Glutamatergic neuron (in vitro differentiated cells): ENCODE results near the gene PARN. TPM values are rescaled to one million over a fixed set of nuclear protein-coding genes. Genes with fewer than 3 reads are reported as not detected.
A peak's percentile ranks its signal among the peaks of the same experiment; 100 is the strongest.

Experiments used
- DNase-seq: peaks from one replicate; pipeline ENCODE4 v3.0.0; 2022
- H3K27ac Mint-ChIP-seq: one replicate; pipeline ENCODE4 v1.8.0; 2020; ENCODE audit warnings: mild to moderate bottlenecking, mixed read lengths, inconsistent platforms; ENCODE audit not compliant: unreplicated experiment
- H3K27me3 Mint-ChIP-seq: one replicate; pipeline ENCODE4 v1.8.0; 2020; ENCODE audit warnings: mild to moderate bottlenecking, moderate library complexity, mixed read lengths, inconsistent platforms; ENCODE audit not compliant: unreplicated experiment
- H3K36me3 Mint-ChIP-seq: one replicate; pipeline ENCODE4 v1.8.0; 2020; ENCODE audit warnings: mild to moderate bottlenecking, mixed read lengths, inconsistent platforms; ENCODE audit not compliant: unreplicated experiment
- H3K4me1 Mint-ChIP-seq: one replicate; pipeline ENCODE4 v1.8.0; 2020; ENCODE audit warnings: mild to moderate bottlenecking, low read depth, mixed read lengths, inconsistent platforms; ENCODE audit not compliant: unreplicated experiment
- H3K4me3 Mint-ChIP-seq: one replicate; pipeline ENCODE4 v1.8.0; 2020; ENCODE audit warnings: mild to moderate bottlenecking, mixed read lengths, inconsistent platforms; ENCODE audit not compliant: unreplicated experiment
- H3K9me3 Mint-ChIP-seq: one replicate; pipeline ENCODE4 v1.8.0; 2020; ENCODE audit warnings: mild to moderate bottlenecking, moderate library complexity, mixed read lengths, inconsistent platforms; ENCODE audit not compliant: unreplicated experiment
- CTCF ChIP-seq: fragments of 200-600 bp; sonication (generic); IDR thresholded peaks from one replicate; pipeline ENCODE4 v1.5.0; 2021; ENCODE audit not compliant: partially characterized antibody, unreplicated experiment
- total RNA-seq: library from RNA; stranded (reverse); fragmentation: NEBNext Ultra II Directional; extraction: Animal tissue kit (Norgen Biotek cat#: 25700); gene quantifications from one replicate; pipeline ENCODE4 v1.2.1, GENCODE V29; 2021; ENCODE audit not compliant: unreplicated experiment

The PARN gene
- total RNA-seq, 1 donor from 2014 or later, result 26.2 TPM

- Mint-ChIP-seq H3K27ac (no peak overlapping the region), H3K4me1 (peaks cover 8% of the 10 kb centered on the region), H3K4me3 (no peak overlapping the region), H3K9me3 (peaks cover 2% of the 10 kb centered on the region), H3K36me3 (no peaks in the 10 kb centered on the region), H3K27me3 (peaks cover 4% of the 10 kb centered on the region)
- no peak for TF ChIP-seq CTCF
- DNase-seq, result no peak
Observed at GRCh38 chr16:14492614-14493013, 137.4 kb downstream of the PARN start.

DNA sequence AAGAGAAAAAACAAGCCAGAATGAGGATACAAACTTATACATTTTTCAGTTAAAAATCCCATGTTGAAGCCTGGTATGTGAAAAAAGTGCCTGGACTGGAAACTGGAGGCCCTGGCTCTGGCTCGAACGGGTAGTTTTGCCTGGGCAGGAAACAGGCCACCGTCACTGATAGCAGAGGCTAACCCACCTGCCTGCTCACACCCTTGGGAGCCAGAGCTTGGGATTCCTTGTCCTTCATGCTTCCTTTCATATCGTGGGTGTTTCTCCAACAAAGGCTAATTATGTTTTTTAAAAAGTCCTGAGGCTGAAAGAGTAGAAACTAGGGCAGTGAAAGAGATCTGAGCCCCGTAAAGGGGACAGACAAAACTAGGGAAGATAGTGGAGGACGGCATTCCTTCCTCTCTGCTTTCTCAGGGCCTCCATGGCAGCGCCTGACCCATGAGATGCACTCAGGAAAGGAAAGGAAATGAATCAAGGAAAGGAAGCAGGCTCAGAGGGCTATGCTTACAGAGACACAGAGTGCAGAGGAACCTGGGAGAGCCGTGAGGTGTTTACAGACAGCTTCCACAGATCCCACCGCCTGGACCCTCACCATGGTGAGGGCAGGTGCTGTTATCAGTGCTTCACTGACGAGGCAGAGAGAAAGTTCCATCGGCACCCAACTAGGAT is 138.1 kb downstream of the PARN start:
- peaks cover 9% of the 10 kb centered on the region for H3K4me1 Mint-ChIP-seq

DNA sequence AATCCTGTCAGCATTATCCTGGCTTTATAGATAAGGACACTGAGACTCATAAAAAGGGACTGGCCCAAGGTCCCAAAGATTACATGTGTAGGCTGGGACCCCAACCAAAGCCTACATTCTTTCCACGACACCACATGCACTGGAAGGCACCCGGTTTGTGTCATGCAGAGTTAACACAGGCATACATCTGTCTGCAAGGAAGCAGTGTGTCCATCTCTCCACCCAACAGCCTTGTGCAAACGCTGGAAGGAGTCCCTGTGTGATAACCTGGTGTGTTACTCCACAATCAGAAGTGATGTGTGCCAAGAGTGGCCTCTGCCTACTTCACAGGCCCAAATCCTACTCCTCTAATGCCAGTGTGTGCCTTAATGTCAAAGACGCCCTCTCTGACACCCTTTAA is 139.8 kb downstream of the PARN start:
- Mint-ChIP-seq H3K36me3 (no peaks in the 10 kb centered on the region), H3K9me3 (peaks cover 2% of the 10 kb centered on the region), H3K4me1 (peaks cover 14% of the 10 kb centered on the region), H3K4me3 (no peak overlapping the region), H3K27ac (no peak overlapping the region), H3K27me3 (peaks cover 4% of the 10 kb centered on the region)
- no peak for DNase-seq
- no peak for TF ChIP-seq CTCF

More for the DNA sequence above, 138.1 kb downstream of the PARN start:
- TF ChIP-seq CTCF, result no peak
- Mint-ChIP-seq H3K9me3 (peaks cover 2% of the 10 kb centered on the region), H3K4me3 (no peak overlapping the region), H3K27ac (no peak overlapping the region), H3K27me3 (peaks cover 4% of the 10 kb centered on the region), H3K36me3 (no peaks in the 10 kb centered on the region)
- no peak for DNase-seq

DNA sequence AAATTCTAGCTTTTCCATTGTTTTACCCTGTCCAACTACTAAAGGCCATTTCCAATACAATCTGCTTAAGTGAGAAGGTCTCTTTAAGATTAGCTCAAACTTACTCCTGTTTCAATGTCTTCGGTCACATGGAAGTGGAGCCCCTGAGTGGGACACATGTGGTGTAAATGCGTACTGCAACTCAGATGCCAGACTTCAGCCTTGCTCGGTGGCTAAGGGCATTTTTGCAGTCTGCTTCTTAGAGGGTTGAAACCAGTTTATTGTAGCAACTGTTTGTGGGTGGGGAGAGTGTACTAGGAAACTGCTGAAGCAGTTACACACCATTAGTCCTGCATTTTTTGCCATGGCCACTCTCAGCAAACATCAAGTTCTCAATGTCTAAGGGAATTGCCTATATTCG is 140.6 kb downstream of the PARN start:
- DNase-seq, result peak; percentile 34
- H3K27ac Mint-ChIP-seq, result no peak overlapping the region

More for the DNA sequence above, 140.6 kb downstream of the PARN start:
- Mint-ChIP-seq H3K4me3 (no peak overlapping the region), H3K4me1 (peaks cover 14% of the 10 kb centered on the region), H3K9me3 (no peaks in the 10 kb centered on the region), H3K36me3 (no peaks in the 10 kb centered on the region), H3K27me3 (peaks cover 2% of the 10 kb centered on the region)
- TF ChIP-seq CTCF, result peak; percentile 52
